ENCODE data around the gene TRIM29.
"Not testable (repeated sequence)": the region's sequence is repeated elsewhere in the genome, so short reads cannot be mapped to it uniquely, and the experiment has no call there.

The TRIM29 gene

DNA sequence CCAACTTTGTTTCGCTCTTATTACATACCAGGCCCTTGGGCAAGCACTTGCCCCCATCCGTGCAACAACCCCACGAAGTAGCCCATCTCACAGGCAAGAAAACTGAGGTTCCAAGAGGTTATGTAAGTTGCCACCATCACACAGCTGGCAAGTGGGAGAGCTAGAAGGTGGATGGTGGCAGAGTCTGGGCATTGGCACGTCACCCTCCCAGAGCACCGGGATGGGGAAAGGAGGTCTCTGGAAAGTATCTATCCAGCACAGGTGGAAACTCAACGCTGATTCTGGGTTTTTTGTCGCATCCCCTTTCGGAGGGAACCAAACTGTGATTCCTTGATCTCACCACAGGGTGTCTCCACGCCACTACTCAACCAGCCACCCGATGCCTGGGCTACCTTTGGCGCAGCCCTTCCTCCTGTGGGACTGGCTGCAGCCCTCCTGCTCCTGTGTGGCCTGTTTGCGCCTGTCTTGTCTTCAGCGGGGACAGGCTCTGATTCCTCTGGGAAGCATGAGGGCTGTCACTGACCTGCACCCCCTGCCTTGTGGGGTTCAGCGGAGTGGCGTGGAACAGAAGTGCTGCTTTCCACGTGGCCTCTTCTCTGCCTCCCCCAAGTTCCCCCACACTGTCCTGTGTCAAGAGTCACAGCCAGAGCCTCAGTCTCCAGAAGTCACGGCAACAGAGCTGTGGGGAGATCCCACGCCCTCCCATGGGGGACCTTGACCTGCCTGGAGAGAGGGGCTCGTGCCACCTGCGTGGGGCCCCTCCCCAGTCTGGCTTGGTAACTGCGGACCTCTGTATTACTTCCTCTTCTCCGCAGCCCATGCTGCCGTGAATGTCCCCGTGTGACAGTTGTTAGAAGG, 34.4 kb upstream of the TRIM29 start:
- DNase-seq (ENCODE audit: low spot score) = peak; percentile 67

DNA sequence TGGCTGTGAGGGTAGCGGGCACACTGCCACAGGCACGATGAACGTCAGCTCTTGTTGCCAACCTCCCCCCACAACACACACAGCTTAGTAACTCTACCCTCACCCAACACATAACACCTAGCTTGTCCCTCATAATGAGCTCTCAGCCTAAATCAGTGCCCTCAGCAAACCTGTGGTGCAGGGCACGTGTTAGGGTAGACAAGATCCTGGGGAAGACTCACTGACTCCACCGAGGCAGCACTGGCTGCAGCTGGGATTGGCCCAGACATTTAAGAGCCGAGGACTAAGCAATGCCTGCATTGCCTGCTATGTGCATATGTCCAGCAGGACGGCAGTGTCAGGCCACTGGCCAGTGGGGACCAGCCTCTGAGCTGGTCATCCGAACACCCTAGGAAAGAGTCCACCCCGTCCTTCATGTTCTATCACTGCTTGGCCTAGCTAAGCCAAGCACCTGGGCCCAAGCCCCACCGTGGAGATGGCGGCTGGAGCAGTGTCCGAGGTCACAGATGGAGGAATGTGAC, 32.9 kb upstream of the TRIM29 start:
- DNase-seq (ENCODE audit: low spot score) = no peak

DNA sequence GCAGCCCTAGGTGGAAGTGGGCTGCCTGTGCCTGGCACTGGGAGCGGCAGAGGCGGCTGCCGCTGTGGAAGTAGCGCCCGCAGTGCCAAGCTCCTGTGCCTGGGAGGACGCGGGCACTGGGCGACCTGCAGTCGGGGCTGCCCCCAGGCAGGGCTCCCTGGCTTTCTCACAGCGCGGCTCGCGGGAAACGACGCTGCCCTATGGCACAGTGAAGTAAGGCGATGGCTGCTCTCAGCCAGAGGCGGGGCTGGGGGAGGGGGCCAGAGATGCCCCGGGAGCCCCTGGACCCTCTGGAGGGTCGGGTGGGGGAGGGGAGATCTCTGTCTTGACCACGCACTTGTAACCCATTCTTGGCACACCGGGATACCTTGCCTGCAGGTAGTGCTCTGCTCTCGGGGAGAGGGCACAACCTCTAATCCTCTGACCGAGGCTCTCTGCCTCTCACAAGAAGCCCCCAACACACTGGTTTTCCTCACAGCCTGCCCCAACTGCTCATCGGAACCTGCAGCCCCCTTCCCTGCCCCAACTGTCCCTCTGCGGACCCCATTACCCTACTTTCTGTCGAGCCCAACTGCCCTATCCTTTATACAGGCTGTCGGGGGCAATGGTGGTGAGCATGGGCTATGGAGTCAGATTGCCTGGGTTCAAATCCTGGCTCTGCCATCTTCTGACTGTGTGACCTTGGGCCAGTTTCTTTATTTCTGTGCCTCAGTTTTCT, 32.2 kb upstream of the TRIM29 start:
- no peak for DNase-seq (ENCODE audit: low spot score)

DNA sequence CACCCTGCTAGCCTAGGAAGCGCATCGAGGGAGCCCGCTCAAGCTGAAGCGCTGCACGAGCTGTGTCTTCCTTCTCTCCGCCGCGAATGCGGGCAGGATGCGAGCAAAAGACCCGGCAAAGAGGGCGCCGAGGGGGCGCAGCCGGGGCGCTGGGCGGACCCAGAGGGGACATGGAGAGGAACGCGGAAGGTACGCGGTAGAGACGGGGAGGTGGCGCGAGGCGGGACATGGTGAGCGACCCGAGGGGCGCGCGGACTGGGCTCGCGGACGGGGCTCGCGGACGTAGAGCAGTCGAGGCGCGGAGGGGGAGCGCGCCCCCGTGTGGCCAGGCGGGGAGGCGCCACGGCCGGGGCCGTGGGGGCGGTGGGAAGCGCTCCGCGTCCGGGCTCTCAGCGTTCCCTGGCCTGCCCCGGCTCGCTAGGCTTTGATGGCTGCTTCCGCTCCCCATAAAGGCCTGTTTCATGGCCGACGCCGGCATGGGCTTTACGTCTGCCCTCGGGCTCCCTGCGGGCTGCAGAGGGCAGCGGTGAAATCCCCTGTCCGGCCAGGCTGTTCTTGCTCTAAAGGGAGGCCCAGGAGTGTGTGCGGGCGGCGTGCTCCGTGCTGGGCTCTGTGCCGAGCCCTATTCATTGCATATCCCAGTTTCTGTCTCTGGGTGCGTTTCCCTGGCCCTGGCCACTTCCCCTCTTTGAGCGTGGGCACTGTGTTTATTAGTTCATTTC, 31.2 kb upstream of the TRIM29 start:
- DNase-seq (ENCODE audit: low spot score) = no peak

DNA sequence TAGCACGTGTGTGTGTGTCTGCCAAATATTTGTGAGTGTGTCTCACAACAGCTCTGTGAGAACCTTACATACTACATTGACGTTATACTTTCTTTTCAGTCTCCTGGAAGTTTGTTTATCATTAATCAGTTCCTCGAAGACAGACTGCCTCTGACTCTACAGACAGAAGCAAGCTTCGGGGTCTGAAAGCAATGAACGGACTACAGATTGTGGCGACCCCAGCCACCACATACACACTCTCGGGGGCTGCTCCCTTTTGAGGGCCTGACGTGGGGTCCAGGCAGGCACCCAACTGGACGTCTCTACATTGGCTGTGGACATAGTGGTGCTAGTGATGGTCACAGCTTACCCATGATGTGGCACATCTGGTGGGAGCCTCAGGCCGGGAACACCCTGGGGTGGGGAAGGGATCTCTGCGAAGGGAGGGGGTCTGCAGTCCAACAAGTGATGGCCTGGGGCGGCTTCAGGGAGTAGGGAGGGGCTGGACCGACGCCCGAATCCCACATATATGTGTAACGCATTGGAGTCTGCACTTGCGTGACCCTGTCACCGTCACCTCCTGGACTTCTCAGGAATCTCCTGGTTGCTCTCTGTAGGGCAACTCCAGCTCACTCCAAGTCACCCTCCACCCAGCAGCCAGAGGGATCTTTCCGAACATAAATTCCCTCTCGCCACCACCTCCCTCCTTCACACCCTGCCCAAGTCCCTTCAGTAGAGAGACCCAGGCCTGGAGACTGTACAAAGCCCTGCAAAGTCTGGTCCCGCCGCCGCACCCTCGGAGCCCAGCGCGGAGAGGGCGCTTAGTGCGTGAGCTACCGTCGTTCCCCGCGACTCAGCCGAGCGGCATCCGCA, 30.4 kb upstream of the TRIM29 start:
- no peak for DNase-seq (ENCODE audit: low spot score)

DNA sequence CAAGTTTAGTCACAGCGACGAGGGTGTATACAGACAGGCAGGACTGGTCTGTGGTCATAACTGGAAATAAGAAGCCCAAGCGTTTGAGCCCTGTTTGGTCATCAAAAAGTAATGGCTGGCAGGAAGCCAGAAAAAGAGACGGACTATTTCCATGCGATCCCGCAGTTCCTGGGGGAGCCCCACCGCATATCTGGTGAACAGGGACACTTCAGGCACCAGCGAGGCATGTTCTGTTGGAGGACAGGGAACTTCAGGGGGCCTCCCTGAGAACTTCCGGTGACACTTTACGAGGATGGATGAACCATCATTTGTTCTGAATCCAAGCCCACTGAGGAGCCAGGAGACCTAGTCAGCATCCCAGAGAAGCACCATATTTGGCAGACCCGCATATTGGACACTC, 29.7 kb upstream of the TRIM29 start:
- DNase-seq (ENCODE audit: low spot score) = no peak

DNA sequence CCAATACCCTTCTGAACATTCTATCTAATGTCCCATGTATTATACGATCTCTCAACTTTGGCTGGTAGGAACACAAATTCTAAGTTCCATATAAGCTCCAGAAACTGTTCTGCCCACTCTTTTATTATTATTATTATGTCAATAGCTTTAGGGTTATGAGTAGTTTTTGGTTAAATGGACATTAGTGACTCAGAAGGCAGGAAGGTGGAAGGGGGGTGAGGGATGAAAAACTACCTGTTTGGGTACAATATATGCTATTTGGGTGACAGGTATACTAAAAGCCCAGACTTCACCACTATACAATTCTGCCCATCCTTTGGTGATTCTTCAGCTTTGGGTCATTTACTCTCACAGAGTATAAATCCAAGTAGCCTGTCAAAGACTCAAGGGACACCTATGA, 22.5 kb upstream of the TRIM29 start:
- DNase-seq (ENCODE audit: low spot score) = no peak

DNA sequence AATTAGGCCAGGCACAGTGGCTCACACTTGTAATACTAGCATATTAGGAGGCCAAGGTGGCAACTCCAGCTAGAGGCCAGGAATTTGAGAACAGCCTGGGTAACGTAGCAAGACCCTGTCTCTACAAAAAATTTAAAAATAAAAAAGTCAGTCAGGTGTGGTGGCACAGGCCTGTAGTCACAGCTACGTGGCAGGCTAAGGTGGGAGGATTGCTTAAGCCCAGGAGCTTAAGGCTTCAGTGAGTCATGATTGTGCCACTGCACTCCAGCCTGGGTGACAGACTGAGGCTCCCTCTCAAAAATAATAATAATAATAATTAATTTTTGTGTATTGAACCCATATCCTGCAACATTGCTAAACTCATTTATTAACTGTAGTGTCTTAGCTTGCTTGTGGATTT, 15.3 kb upstream of the TRIM29 start:
- no peak for DNase-seq (ENCODE audit: low spot score)

DNA sequence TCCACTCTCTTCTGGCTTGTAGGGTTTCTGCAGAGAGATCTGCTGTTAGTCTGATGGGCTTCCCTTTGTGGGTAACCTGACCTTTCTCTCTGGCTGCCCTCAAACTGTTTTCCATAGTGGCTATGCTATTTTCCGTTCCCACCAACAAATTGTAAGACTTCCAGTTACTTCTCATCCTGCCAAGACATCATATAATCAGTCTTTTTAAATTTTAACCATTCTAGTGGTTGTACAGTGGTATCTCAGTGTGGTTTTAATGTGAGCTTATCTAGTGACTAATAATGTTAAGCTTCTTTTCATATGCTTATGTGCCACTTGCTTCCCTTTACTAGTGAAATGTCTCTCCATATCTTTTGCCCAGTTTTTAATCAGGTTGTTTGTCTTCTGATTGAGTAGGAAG, 13.6 kb upstream of the TRIM29 start:
- DNase-seq (ENCODE audit: low spot score) = no peak

DNA sequence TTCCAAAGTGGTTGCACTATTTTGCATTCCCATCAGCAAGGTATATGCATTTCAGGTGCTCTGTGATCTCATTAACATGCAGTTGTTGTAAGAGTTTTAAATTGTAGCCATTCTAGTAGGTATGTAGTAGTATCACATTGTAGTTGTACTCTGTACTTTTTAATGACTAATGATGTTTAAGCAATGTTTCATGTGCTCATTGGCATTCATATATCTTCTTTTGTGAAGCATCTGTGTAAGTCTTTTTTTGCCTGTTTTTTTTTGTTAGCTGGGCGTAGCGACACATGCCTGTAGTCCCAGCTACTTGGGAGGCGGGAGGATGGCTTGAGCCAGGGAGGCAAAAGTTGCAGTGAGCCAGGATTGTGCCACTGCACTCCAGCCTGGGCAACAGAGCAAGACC, 11.3 kb upstream of the TRIM29 start:
- no peak for DNase-seq (ENCODE audit: low spot score)

DNA sequence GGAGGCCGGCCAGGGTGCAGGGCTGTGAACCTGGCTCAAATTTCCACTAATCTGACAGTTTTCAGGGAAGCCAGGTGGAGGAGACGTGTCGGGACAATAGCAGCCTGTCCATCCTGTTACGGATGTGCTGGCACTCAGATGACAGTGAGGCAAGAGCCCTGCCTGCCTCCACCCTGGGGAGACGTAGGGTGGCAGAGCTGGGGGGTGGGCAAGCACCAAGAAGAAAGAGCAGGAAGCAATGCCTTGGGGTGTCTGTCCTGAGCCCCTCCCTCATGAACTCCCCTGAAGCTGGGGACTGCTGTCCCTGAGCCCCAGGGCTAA, 10.0 kb upstream of the TRIM29 start:
- DNase-seq (ENCODE audit: low spot score) = no peak

DNA sequence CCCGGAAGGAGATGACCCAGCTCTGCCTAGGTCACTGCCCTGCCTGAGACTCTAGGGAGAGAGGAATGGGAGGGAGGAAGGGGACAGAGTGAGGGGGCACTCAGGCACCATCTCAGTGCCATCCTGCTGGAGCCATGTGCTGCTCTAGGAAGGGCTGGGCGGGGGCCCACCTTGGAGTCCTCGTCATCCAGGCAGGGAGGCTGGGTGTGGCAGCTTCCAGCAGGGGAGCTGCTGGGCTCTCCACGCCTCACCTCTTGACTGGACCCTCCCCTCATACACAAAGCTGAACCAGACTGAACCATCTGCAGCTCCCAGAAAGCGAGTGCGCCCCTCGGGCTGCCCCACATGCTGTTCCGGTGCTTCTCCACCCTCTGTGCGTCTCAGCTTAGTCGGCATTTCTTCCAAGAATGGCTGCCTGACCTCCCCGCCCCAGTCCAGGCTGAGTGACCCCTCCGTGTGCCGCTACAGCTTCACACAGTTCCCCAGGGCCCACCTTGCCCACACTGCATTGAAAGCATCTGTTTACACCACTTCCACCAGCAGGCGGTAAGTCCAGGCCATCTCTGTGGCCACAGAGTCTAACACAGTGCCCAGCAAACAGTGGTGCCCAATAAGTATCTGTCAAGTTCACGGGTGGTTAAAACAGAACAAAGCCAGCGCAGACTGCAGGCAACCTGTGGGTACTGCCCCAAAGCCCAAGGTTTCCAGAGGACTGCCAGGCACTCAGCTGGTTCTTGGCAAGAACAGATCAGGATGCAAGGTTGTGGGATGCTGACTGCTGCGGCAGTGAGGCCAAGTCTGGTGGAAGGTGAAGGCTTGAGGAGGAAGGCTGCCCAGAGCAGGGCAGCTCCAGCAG, 9.4 kb upstream of the TRIM29 start:
- DNase-seq (ENCODE audit: low spot score) = no peak

DNA sequence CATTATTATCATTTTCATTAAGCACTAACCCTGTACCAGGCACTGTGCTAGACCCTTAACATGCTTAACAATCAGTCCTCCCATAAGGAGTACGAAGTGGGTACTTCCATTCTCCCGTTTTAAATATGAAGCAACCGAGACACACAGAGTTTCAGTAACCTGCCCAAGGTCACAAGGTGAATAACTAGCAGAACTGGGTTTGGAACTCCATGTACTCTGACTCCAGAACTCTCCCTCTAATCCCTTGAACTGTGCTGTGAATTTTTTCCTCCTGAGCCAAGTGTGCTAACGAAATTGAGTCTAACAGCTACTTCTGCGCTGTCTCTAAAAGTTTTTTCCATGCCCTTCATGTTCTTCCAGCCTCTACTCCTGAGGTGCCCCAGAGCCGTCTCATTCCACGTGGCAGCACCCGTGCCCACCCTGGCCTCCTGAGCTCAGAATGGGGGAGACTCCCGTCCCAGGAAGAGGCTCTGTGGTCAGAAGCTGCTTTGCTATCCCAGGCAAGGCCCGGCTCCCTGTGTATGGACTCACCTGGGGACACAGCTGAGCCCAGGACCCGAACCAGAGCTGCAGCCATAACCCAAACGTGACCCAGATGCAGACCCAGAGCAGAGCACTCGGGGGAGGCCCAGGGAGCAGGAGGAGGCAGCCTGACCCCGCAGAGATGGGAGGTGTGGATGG, 8.6 kb upstream of the TRIM29 start:
- DNase-seq (ENCODE audit: low spot score) = no peak

DNA sequence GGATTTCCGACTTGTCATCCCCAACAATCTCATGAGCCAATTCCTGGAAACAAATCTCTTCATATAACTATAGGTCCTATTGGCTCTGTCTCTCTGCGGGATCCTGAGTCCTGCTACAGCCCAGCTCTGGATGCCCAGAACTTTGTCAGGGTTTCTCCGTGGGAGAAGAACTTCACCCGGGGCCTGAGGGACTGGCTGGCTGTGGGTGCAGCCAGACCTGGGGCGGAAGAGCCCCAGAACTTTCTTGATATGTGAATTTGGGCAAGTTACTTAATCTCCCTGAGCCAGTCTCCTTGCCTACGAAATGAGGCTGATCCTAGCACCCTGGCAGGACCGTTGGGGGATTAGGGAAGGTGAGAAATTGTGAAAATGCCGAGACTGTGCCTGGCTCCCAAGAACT, 6.6 kb upstream of the TRIM29 start:
- DNase-seq (ENCODE audit: low spot score) = no peak

DNA sequence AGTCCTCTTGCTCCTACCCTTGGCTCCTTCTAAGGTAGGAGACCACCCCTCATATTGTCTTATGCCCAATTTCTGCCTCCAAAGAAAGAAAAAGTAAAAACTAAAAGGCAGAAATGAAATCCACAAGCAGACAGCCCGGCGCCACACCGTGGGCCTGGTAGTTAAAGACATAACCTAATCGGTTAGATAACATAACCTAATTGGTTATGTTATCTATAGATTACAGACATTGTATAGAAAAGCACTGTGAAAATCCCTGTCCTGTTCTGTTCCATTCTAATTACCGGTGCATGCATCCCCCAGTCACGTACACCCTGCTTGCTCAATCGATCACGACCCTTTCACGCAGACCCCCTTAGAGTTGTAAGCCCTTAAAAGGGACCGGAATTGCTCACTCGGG, 5.6 kb upstream of the TRIM29 start:
- not testable (repeated sequence) for DNase-seq (ENCODE audit: low spot score)

DNA sequence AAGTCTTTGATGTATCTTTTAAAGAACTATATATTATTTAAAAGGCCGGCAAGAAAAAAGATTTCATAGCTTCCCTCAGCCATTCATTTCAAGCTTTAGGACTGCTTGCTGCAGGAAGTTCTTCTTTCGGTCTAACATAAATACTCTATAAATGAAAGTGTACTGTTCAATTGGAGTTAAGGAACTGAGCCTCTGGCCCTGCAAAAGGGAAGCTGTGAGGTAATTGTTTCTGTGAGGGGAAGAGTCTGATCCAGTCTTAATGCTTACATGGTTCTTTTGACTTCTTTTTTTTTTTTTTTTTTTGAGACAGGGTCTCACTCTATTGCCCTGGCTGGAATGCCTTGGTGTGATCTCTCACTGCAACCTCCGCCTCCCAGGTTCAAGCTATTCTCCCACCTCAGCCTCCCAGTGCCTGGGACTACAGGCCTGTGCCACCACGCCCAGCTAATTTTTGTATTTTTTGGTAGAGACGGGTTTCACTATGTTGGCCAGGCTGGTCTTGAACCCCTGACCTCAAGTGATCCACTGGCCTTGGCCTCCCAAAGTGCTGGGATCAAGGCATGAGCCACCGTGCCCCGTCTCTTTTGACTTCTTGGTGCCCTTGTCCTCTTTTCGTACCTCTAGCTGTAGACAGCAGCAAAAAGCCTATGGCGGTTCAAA, 4.7 kb upstream of the TRIM29 start:
- no peak for DNase-seq (ENCODE audit: low spot score)

DNA sequence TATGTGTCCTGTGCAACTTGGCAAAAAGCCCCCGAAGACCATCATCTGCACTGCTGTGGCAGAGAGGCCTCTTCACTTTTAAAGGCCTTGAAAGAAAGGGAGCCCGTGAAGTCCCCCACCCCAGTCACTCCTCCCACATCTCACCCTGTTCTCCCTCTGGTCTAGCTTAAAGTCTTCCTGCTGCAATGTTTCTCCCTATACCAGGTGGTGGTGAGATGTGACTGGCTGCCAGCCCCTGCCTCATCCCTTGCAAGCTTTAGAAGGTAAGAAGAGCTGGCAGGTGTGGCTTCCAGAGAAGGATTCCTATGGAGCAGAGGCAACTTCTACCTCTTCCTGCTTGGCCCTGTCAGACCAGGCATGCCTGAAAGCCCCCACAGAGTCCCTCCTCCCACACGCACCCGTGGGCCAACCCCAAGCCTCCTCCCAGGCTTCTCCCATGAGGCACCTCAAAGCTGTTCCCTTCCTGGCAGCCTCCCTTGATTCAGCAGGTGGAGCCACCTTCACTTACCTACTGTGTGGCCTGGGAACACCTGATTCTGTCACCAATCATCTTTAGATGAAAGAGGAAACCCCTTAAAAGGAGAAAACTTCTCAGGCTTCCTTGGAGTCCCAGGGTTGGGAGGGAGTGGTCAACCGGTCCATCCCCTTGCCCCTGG, 4.0 kb upstream of the TRIM29 start:
- no peak for DNase-seq (ENCODE audit: low spot score)

DNA sequence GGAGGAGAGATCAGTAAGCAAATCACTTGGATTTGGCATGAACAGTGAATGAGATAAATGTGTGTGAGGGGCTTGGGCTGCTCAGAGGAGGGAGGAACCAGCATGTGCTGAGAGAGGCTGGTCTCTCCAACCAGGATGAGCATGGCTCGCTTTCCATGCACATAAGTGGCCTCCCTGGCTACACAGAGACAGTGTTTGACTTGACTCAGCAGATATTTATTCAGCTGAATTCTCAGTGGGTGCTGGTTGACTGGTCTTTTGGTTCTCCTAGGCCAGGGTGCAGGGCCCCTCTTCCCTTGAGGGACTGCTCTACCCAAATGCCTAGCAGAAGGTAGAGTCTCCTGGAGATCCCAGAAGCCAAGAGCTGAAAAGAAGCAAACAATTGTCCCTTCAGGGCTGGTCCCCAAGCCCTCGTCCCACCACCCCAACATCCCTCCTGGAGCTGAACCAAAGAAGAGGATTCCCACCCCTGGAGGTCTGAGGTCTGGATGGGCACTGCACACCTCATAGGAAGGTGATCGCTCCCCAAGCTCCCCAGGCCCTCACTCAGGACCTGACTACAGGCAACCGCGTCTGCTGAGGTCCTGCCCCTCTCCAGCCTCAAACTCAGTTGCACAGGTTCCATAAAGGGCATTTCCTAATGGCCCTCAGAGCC, 3.3 kb upstream of the TRIM29 start:
- no peak for DNase-seq (ENCODE audit: low spot score)

Measured in NAMALWA (cell line).